GM19025 (cell line): ENCODE data around the gene FBXL4.
A peak's percentile ranks its signal among the peaks of the same experiment; 100 is the strongest.

ENCODE experiments used
- ATAC-seq: cut with Tn5 transposase; IDR thresholded peaks from one replicate; pipeline ENCODE4 v1.9.1; 2021; ENCODE audit warnings: mild to moderate bottlenecking, low read depth, moderate library complexity; ENCODE audit not compliant: unreplicated experiment

The FBXL4 gene

GRCh38 chr6:98841621-98842341, 106.0 kb downstream of the FBXL4 start:
- ATAC-seq, result no peak

GRCh38 chr6:98840996-98841513, 106.7 kb downstream of the FBXL4 start:
- ATAC-seq, result no peak

- no peak for ATAC-seq
Measured at GRCh38 chr6:98840385-98840784, 107.4 kb downstream of the FBXL4 start.

GRCh38 chr6:98839781-98840361, 107.9 kb downstream of the FBXL4 start:
- no peak for ATAC-seq

- no peak for ATAC-seq
Measured at GRCh38 chr6:98838975-98839374, 108.8 kb downstream of the FBXL4 start.

- ATAC-seq, result no peak
Measured at GRCh38 chr6:98838032-98838431, 109.7 kb downstream of the FBXL4 start.

- ATAC-seq, result no peak
Measured at GRCh38 chr6:98836962-98837944, 110.5 kb downstream of the FBXL4 start.

- no peak for ATAC-seq
Measured at GRCh38 chr6:98836025-98836961, 111.5 kb downstream of the FBXL4 start.

- no peak for ATAC-seq
Measured at GRCh38 chr6:98835149-98836024, 112.4 kb downstream of the FBXL4 start.

- ATAC-seq, result peak; percentile 74
Measured at GRCh38 chr6:98834060-98835031, 113.4 kb downstream of the FBXL4 start, which contains the start of gene POU3F2. POU3F2 (plus strand) TSS chr6:98834574; CDS start chr6:98834874, 300 bp downstream.

- no peak for ATAC-seq
Measured at GRCh38 chr6:98833307-98834059, 114.3 kb downstream of the FBXL4 start.

GRCh38 chr6:98833057-98833306, 114.8 kb downstream of the FBXL4 start:
- no peak for ATAC-seq

- no peak for ATAC-seq
Measured at GRCh38 chr6:98832284-98833056, 115.3 kb downstream of the FBXL4 start.

GRCh38 chr6:98831959-98832283, 115.8 kb downstream of the FBXL4 start:
- no peak for ATAC-seq

GRCh38 chr6:98831057-98831958, 116.4 kb downstream of the FBXL4 start:
- ATAC-seq, result no peak

- ATAC-seq, result no peak
Measured at GRCh38 chr6:98830146-98830545, 117.6 kb downstream of the FBXL4 start.
